GM13976 (cell line): ENCODE data around the gene SP8.

ENCODE experiments used
- DNase-seq: peaks from one replicate; pipeline ENCODE4 v3.0.0; 2012; ENCODE audit warnings: low spot score
- in situ Hi-C: fragments of 300-500 bp; cut with MboI; formaldehyde crosslinking; loops from one replicate; pipeline ENCODE4 v1.12.0; 2022; ENCODE audit warnings: low sequenced_read_pairs, mixed read lengths, inconsistent platforms; ENCODE audit not compliant: unreplicated experiment
- TF ChIP-seq, protein P1 (sequence below): IDR thresholded peaks from 2 replicates; pipeline ENCODE4 v1.5.1; 2012; ENCODE audit warnings: borderline replicate concordance, mild to moderate bottlenecking; ENCODE audit not compliant: insufficient read depth; ENCODE audit errors: extremely low read depth, missing control alignments, control extremely low read depth

SP8 gene

DNA sequence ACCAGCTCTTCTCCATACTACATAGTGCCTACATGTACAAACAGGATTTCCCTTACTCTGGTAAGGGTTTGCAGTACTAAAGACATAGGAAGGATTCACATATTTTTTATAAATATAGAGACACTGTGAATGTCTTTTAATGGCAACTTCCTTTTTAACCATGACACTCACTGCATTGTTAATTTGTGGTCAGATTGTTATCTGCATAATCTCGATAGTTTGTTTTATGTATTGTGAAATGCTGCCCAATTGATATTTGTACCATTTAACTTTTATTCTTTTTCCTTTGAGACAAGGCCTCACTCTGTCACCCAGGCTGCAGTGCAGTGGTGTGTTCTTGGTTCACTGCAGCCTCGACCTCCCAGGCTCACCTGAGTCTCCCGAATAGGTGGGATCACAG is 39.7 kb downstream of the SP8 start:
- DNase-seq = no peak
- TF ChIP-seq, protein P1, sequence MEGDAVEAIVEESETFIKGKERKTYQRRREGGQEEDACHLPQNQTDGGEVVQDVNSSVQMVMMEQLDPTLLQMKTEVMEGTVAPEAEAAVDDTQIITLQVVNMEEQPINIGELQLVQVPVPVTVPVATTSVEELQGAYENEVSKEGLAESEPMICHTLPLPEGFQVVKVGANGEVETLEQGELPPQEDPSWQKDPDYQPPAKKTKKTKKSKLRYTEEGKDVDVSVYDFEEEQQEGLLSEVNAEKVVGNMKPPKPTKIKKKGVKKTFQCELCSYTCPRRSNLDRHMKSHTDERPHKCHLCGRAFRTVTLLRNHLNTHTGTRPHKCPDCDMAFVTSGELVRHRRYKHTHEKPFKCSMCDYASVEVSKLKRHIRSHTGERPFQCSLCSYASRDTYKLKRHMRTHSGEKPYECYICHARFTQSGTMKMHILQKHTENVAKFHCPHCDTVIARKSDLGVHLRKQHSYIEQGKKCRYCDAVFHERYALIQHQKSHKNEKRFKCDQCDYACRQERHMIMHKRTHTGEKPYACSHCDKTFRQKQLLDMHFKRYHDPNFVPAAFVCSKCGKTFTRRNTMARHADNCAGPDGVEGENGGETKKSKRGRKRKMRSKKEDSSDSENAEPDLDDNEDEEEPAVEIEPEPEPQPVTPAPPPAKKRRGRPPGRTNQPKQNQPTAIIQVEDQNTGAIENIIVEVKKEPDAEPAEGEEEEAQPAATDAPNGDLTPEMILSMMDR = no peak
- in situ Hi-C loops = no loop called here

DNA sequence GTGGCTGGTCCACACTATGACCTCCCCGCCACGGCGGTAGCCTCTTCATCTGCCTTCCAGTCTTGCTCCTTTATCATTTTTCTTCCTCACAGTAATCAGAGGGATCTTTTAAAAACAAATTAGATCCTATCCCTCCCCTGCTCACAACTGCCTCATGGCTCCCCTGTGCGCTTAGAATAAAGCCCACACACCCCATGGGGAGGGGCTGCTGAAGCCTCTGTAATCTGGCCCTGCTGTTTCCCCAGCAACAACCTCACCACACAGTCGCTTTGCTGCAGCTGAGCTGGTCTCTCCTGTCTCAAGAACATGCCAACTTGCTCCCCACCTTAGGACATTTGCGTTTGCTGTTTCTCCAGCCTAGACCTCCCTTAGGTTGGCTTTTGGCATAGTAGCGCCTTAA is 41.0 kb downstream of the SP8 start:
- TF ChIP-seq, protein P1 = no peak
- in situ Hi-C loops = no loop called here
- DNase-seq = no peak

GRCh38 chr7:20744954-20745446 is 41.7 kb downstream of the SP8 start:
- no peak for DNase-seq
- in situ Hi-C loops = no loop called here
- TF ChIP-seq, protein P1 = no peak

- no peak for DNase-seq
- in situ Hi-C loops = no loop called here
- TF ChIP-seq, protein P1 = no peak
These were observed 43.8 kb downstream of the SP8 start for GRCh38 chr7:20742913-20743312.

- no peak for DNase-seq
- TF ChIP-seq, protein P1 = no peak
- in situ Hi-C loops = no loop called here
These were observed 44.9 kb downstream of the SP8 start for GRCh38 chr7:20741801-20742200.

GRCh38 chr7:20738518-20739481 is 47.9 kb downstream of the SP8 start:
- in situ Hi-C loops = no loop called here
- TF ChIP-seq, protein P1 = no peak
- DNase-seq = no peak
